Brain microvascular endothelial cell (primary cell): ENCODE results near the gene CCDC85C.
A peak's percentile ranks its signal among the peaks of the same experiment; 100 is the strongest.

ENCODE experiments used
- DNase-seq: peaks from one replicate; pipeline ENCODE4 v3.0.0-alpha.2; 2020
- H3K27ac ChIP-seq: fragments of 250-450 bp; sonication (Bioruptor Pico); 2 replicates; pipeline ENCODE4 v1.5.1; 2020; ENCODE audit warnings: mild to moderate bottlenecking, moderate library complexity
- H3K27me3 ChIP-seq: fragments of 250-450 bp; sonication (Bioruptor Pico); replicated peaks from 2 replicates; pipeline ENCODE4 v1.5.1; 2020; ENCODE audit warnings: mild to moderate bottlenecking
- H3K36me3 ChIP-seq: fragments of 250-450 bp; sonication (Bioruptor Pico); replicated peaks from 2 replicates; pipeline ENCODE4 v1.5.1; 2020; ENCODE audit warnings: mild to moderate bottlenecking
- H3K4me3 ChIP-seq: 2 replicates; pipeline ENCODE4 v1.5.1; 2011; ENCODE audit warnings: low read depth, mild to moderate bottlenecking, control low read depth, low read length, moderate library complexity
- in situ Hi-C: cut with HindIII; loops from 2 replicates; pipeline ENCODE4 v1.10.0; 2017; ENCODE audit warnings: low sequenced_read_pairs, low pct_ligation_motif_present
- TF ChIP-seq, protein P1 (sequence below): IDR thresholded peaks from 2 replicates; pipeline ENCODE4 v1.5.1; 2011; ENCODE audit warnings: low read depth, mild to moderate bottlenecking, moderate library complexity, low read length, control low read depth, inconsistent platforms; ENCODE audit errors: missing control alignments

CCDC85C gene

GRCh38 chr14:99633918-99634317, 29.9 kb upstream of the CCDC85C start:
- in situ Hi-C loops, result no loop called here
- TF ChIP-seq, protein P1, sequence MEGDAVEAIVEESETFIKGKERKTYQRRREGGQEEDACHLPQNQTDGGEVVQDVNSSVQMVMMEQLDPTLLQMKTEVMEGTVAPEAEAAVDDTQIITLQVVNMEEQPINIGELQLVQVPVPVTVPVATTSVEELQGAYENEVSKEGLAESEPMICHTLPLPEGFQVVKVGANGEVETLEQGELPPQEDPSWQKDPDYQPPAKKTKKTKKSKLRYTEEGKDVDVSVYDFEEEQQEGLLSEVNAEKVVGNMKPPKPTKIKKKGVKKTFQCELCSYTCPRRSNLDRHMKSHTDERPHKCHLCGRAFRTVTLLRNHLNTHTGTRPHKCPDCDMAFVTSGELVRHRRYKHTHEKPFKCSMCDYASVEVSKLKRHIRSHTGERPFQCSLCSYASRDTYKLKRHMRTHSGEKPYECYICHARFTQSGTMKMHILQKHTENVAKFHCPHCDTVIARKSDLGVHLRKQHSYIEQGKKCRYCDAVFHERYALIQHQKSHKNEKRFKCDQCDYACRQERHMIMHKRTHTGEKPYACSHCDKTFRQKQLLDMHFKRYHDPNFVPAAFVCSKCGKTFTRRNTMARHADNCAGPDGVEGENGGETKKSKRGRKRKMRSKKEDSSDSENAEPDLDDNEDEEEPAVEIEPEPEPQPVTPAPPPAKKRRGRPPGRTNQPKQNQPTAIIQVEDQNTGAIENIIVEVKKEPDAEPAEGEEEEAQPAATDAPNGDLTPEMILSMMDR, result no peak
- Histone ChIP-seq H3K36me3 (no peaks in the 10 kb centered on the region), H3K4me3 (no peak overlapping the region), H3K27me3 (no peaks in the 10 kb centered on the region), H3K27ac (no peak overlapping the region)
- no peak for DNase-seq

DNA sequence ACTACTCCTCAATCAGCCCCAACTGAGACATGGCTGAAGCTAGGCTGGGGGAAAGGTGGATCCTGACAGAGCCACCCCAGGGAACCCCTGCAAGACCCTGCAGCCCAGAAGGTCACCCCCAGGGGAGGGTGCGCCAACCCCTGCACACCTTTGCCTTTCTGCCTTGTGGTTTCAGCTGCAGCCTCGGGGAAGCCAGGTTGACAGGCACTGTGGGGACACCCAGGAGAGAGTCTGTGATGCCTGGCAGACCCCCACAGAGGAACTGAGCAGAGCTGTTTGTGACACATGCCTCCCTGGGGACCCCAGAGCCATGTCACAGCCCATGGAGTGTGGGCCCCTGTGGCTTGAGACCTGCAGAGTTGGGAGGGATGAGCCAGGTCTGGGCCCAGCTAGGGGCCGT, 29.1 kb upstream of the CCDC85C start:
- TF ChIP-seq, protein P1, result no peak
- Histone ChIP-seq H3K27ac (no peak overlapping the region), H3K36me3 (no peaks in the 10 kb centered on the region), H3K27me3 (no peaks in the 10 kb centered on the region), H3K4me3 (no peak overlapping the region)
- in situ Hi-C loops, result no loop called here
- no peak for DNase-seq

DNA sequence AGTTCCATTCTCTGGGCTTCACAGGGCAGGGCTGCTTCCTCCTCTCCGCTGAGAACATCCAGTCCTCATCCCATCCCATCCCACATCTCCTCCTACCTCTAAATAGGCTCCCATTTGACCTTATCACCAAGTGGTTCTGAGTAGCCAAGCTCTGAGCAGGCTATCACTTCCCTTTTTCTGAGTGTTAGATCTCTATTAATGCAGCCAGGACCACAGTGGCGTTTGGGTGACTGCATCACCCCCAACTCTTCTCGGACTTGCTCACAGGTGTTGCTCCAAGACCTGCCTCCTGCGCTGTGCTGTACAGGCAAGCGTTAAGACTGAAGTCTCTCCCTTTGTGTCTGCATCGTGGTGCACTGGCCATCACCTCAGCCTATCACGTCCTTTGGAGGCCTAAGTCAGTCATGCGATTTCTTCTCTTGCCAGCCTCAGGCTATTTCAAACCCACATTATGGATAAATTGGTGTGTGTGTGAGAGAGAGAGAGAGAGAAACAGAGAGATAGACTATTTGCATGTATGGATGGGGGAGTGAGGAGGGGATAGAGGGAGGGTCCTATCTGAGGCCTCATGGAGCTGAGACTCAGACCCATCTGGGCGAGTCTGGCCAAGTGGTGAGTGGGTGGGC, 28.5 kb upstream of the CCDC85C start:
- DNase-seq, result no peak
- TF ChIP-seq, protein P1, result no peak
- no peak overlapping the region for H3K27ac ChIP-seq
- H3K36me3 ChIP-seq, result no peaks in the 10 kb centered on the region
- in situ Hi-C loops, result no loop called here
- no peaks in the 10 kb centered on the region for H3K27me3 ChIP-seq
- H3K4me3 ChIP-seq, result no peak overlapping the region

- in situ Hi-C loops, result no loop called here
- no peaks in the 10 kb centered on the region for H3K27me3 ChIP-seq
- TF ChIP-seq, protein P1, result no peak
- no peak overlapping the region for H3K4me3 ChIP-seq
- DNase-seq, result no peak
- no peaks in the 10 kb centered on the region for H3K36me3 ChIP-seq
- no peak overlapping the region for H3K27ac ChIP-seq
Measured at GRCh38 chr14:99630202-99630601, 26.2 kb upstream of the CCDC85C start.

DNA sequence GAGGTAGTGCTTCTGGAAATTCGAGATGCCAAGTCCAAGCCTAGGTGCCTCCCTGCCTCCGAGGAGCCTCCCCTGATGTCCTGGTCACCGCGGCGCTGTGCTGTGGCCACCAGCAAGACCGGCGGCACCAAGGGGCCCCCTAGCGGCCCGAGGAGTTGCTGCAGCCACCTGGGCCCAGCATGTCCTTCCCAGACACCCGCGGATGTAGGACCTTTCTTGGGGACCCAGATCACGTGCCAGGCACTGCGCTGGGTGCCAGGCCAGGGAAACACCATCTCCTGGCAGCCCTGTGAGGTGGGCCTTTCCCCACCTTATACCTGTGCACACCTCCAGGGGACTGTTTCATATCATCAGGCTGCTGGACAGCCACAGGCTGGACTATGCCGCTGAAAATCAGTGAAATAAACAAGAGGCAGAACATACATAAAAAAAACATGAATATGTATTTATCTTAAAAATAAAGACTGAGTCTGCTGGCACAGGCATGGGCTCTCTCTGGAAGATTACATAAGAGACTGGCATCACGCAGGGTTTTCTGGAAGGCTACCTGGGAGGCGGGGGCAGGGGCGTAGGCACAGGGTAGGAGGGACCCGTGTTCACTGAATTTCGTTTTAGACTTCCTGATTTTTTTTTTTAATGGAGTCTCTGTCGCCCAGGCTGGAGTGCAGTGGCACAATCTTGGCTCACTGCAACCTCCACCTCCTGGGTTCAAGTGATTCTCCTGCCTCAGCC, 25.0 kb upstream of the CCDC85C start:
- in situ Hi-C loops, result no loop called here
- TF ChIP-seq, protein P1, result peak; percentile 100
- Histone ChIP-seq H3K36me3 (no peaks in the 10 kb centered on the region), H3K27me3 (no peaks in the 10 kb centered on the region), H3K4me3 (no peak overlapping the region), H3K27ac (no peak overlapping the region)
- DNase-seq, result peak; percentile 60
